GM12873 (cell line): Measurements from ENCODE around the gene USP10.

ENCODE experiments used
- TF ChIP-seq, protein P1 (sequence below): IDR thresholded peaks from 2 replicates; pipeline ENCODE4 v1.5.1; 2012; ENCODE audit warnings: low read depth, mild to moderate bottlenecking, moderate library complexity, low read length, control low read depth; ENCODE audit not compliant: insufficient read depth; ENCODE audit errors: missing control alignments

Gene USP10

DNA sequence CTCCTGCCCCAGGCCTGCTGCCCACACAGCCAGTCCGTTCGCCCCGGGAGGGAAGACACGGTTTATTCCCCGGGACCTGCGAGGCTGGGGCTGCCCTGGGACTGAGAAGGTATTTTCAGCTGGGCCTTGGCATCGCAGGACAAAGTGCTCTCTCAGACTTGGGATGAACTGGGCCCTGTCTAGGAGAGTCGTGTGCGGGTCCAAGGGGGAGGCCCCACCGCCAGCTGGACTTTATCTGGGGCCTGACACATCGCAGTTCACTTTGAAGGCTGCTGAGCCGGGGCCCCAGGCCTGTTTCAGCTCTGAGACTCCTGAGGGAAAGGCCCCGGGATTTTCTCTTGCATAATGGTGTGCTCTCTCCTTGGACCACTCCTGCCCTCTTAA lies 126.8 kb downstream of the USP10 start:
- TF ChIP-seq, protein P1, sequence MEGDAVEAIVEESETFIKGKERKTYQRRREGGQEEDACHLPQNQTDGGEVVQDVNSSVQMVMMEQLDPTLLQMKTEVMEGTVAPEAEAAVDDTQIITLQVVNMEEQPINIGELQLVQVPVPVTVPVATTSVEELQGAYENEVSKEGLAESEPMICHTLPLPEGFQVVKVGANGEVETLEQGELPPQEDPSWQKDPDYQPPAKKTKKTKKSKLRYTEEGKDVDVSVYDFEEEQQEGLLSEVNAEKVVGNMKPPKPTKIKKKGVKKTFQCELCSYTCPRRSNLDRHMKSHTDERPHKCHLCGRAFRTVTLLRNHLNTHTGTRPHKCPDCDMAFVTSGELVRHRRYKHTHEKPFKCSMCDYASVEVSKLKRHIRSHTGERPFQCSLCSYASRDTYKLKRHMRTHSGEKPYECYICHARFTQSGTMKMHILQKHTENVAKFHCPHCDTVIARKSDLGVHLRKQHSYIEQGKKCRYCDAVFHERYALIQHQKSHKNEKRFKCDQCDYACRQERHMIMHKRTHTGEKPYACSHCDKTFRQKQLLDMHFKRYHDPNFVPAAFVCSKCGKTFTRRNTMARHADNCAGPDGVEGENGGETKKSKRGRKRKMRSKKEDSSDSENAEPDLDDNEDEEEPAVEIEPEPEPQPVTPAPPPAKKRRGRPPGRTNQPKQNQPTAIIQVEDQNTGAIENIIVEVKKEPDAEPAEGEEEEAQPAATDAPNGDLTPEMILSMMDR, result no peak

DNA sequence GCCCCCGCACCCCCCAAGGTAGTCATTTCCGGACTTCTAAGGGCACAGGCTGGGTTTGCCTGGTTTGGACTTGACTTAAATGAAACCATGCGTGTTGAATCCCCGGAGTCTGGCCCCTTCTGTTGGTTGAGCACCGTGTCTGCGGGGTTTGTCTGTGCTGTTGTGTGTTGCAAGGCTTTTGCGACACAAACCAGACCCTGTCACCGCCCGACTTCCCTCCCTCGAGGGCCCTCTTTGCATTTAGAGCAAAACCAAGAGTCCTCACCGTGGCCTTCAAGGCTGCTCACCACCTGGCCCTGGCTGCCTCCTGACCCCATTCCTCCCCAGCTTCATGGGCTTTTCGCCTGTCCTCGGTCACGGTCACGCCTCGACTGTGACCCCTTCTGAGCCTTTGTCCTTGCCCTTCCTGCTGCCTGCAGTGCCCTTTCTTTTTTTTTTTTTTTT lies 127.4 kb downstream of the USP10 start:
- TF ChIP-seq, protein P1, result no peak

DNA sequence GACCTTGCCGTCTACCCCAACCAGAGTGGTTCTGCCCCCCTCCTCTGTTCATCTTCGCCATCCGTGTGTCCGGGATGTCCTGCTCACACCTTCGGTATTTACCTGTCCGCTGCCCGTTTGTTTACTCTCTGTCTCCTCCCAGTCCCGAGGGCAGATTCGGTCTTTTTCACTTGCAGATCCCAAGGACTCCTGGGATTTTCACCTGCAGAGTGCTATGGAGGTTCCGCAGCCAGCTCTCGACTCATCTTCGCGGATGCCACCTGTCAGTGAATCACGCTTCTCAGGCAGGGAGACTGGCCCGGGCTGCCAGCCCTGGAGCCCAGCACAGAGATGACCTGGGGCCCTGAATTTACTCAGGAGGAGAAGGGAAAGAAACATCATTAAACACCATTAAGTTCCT lies 128.1 kb downstream of the USP10 start:
- TF ChIP-seq, protein P1, result no peak

DNA sequence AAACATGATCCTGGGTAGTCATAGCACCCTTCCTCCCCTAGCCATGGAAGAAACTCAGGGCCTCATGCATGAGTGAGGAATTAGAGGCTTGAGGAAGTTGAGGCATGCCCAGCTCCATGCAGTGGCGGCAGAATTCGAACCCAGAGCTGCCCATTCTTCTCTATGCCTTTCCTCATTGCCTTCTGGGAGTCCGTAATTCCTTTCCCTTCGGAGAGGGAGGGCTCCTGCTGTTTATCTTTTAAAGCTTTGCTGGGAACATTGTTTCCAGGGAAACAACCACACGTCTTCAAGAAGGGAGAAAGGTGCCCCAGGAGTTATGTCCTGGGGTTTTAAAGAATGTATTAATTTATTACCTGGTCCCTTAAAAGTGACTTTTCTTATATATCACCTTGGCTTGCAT lies 128.5 kb downstream of the USP10 start:
- TF ChIP-seq, protein P1, result no peak
